ENCODE measurements around the gene C20orf96.

C20orf96 gene

GRCh38 chr20:273884-274283, 16.7 kb downstream of the C20orf96 start:
- Histone ChIP-seq H3K4me3 (ENCODE audit: low read length) (no peak overlapping the region), H3K4me2 (ENCODE audit: low read length) (no peak overlapping the region), H3K9me3 (replicated peaks; ENCODE audit: low read length) (no peaks in the 10 kb centered on the region), H3K27me3 (ENCODE audit: control insufficient read depth, insufficient read depth, low read length) (no peaks in the 10 kb centered on the region), H3K36me3 (ENCODE audit: insufficient read depth, low read length) (peaks cover 3% of the 10 kb centered on the region), H3K4me1 (ENCODE audit: control insufficient read depth, insufficient read depth, low read length) (no peaks in the 10 kb centered on the region), H3K9ac (ENCODE audit: low read depth, low read length) (no peak overlapping the region)

- Histone ChIP-seq H3K4me1 (ENCODE audit: control insufficient read depth, insufficient read depth, low read length) (no peaks in the 10 kb centered on the region), H3K9ac (ENCODE audit: low read depth, low read length) (no peak overlapping the region), H3K4me3 (ENCODE audit: low read length) (no peak overlapping the region), H3K4me2 (ENCODE audit: low read length) (no peak overlapping the region), H3K9me3 (replicated peaks; ENCODE audit: low read length) (no peaks in the 10 kb centered on the region), H3K27me3 (ENCODE audit: control insufficient read depth, insufficient read depth, low read length) (no peaks in the 10 kb centered on the region), H3K36me3 (ENCODE audit: insufficient read depth, low read length) (no peaks in the 10 kb centered on the region)
Observed at GRCh38 chr20:272718-273117, 17.8 kb downstream of the C20orf96 start.

- no peaks in the 10 kb centered on the region for H3K4me1 ChIP-seq (ENCODE audit: control insufficient read depth, insufficient read depth, low read length)
- H3K4me3 ChIP-seq (ENCODE audit: low read length) = no peak overlapping the region
Observed at GRCh38 chr20:271528-271927, 19.0 kb downstream of the C20orf96 start.

GRCh38 chr20:271069-271468, 19.5 kb downstream of the C20orf96 start:
- Histone ChIP-seq H3K9ac (ENCODE audit: low read depth, low read length) (no peak overlapping the region), H3K4me3 (ENCODE audit: low read length) (no peak overlapping the region), H3K9me3 (replicated peaks; ENCODE audit: low read length) (no peaks in the 10 kb centered on the region), H3K27me3 (ENCODE audit: control insufficient read depth, insufficient read depth, low read length) (peaks cover 3% of the 10 kb centered on the region), H3K4me1 (ENCODE audit: control insufficient read depth, insufficient read depth, low read length) (no peaks in the 10 kb centered on the region), H3K36me3 (ENCODE audit: insufficient read depth, low read length) (no peaks in the 10 kb centered on the region), H3K4me2 (ENCODE audit: low read length) (no peak overlapping the region)

More at GRCh38 chr20:271528-271927, 19.0 kb downstream of the C20orf96 start:
- no peak overlapping the region for H3K9ac ChIP-seq (ENCODE audit: low read depth, low read length)
- H3K9me3 ChIP-seq (replicated peaks; ENCODE audit: low read length) = no peaks in the 10 kb centered on the region
- no peaks in the 10 kb centered on the region for H3K36me3 ChIP-seq (ENCODE audit: insufficient read depth, low read length)
- H3K4me2 ChIP-seq (ENCODE audit: low read length) = no peak overlapping the region
- H3K27me3 ChIP-seq (ENCODE audit: control insufficient read depth, insufficient read depth, low read length) = peaks cover 2% of the 10 kb centered on the region

DNA sequence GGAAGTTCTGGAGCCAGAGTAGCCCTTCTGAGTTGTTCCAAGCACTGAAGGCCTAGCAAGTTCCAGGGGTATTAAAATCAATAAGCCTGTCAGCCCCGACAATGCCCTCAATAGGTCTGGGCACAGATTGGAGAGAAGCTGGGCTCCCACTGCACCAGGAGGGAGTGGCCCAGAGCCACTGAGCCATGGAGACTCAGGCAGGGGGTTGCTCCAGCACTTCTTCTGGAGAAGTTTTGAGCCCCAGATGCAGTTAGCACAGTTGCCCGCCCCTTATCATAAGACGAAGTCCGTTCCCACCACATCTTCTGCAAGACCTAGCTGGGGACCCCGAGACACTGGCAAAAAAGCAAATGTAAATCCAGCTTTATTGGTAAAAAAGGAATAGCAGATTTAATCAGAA, 20.0 kb downstream of the C20orf96 start:
- no peaks in the 10 kb centered on the region for H3K9me3 ChIP-seq (replicated peaks; ENCODE audit: low read length)
- no peak overlapping the region for H3K4me2 ChIP-seq (ENCODE audit: low read length)
- H3K36me3 ChIP-seq (ENCODE audit: insufficient read depth, low read length) = no peaks in the 10 kb centered on the region
- no peak overlapping the region for H3K9ac ChIP-seq (ENCODE audit: low read depth, low read length)
- H3K27me3 ChIP-seq (ENCODE audit: control insufficient read depth, insufficient read depth, low read length) = peaks cover 7% of the 10 kb centered on the region
- no peaks in the 10 kb centered on the region for H3K4me1 ChIP-seq (ENCODE audit: control insufficient read depth, insufficient read depth, low read length)
- no peak overlapping the region for H3K4me3 ChIP-seq (ENCODE audit: low read length)

DNA sequence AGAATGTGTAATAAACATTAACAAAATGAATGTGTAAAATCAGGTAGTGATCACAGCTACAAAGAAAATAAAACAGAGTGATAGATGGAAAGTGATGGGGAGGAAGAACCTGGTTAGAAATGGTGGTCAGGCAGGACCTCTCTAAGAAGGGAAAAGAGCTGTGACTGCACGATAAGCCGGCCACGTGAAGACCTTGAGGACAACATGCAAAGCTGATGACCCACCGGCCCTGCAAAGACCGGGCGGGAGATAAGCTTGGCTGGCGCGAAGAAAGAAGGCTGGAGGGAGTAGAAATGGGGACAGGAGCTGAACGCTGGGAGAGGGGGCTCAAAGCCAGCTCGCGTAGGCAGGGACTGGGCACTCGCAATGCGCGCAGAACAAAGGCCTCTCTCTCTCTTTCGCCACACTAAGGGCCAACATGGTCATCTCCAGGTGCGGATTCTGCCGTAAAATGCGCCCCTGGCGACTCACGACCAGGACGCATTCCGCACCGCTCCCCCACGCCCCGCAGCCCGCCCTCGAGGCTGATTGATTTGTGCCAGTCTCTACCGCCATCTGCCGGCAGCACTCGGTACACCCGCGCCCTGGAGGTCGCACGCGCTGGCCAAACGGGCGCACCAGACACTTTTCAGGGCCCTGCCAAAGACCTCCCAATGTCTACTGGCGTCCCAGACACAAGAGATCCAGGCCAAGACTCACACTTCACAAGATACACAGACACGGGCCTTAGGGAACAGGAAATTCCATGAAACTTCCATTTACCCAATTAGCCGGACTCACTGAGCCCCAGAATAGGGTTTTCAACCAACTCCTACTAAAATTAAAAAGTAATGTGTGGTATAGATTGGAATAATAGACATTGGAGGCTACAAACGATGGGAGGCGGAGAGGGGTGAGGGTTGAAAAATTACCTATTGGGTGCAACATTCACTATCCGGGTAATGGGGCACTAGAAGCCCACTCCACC, 23.7 kb downstream of the C20orf96 start:
- peak overlapping the region; percentile 91 for H3K4me2 ChIP-seq (ENCODE audit: low read length)
- no peaks in the 10 kb centered on the region for H3K4me1 ChIP-seq (ENCODE audit: control insufficient read depth, insufficient read depth, low read length)
- H3K27me3 ChIP-seq (ENCODE audit: control insufficient read depth, insufficient read depth, low read length) = peaks cover 16% of the 10 kb centered on the region
- no peaks in the 10 kb centered on the region for H3K9me3 ChIP-seq (replicated peaks; ENCODE audit: low read length)
- H3K36me3 ChIP-seq (ENCODE audit: insufficient read depth, low read length) = no peaks in the 10 kb centered on the region
- peak overlapping the region; percentile 47 for H3K9ac ChIP-seq (ENCODE audit: low read depth, low read length)
- H3K4me3 ChIP-seq (ENCODE audit: low read length) = peak overlapping the region; percentile 72

DNA sequence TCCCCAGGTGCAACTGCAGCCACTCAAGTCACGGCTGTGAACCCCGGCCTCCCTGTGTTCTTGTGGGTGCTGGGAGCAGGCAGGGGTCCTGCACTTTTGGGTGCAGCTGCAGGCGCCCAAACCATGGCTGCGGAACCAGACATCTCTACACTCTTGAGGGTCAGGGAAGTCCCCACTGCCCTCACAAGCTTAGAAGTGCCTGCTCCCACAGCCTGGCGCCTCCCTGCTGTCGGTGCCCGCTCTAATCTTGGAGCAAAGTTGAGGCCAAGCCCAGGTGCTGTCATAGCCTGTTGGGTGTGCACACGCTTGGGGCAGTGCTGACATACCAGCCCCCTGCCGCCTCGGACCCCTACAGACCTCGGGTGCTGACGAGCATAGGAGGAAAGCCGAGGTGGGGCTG, 26.8 kb downstream of the C20orf96 start:
- Histone ChIP-seq H3K4me2 (ENCODE audit: low read length) (no peak overlapping the region), H3K36me3 (ENCODE audit: insufficient read depth, low read length) (no peaks in the 10 kb centered on the region), H3K9me3 (replicated peaks; ENCODE audit: low read length) (no peaks in the 10 kb centered on the region), H3K4me3 (ENCODE audit: low read length) (no peak overlapping the region), H3K27me3 (ENCODE audit: control insufficient read depth, insufficient read depth, low read length) (peaks cover 30% of the 10 kb centered on the region), H3K9ac (ENCODE audit: low read depth, low read length) (no peak overlapping the region), H3K4me1 (ENCODE audit: control insufficient read depth, insufficient read depth, low read length) (no peaks in the 10 kb centered on the region)

DNA sequence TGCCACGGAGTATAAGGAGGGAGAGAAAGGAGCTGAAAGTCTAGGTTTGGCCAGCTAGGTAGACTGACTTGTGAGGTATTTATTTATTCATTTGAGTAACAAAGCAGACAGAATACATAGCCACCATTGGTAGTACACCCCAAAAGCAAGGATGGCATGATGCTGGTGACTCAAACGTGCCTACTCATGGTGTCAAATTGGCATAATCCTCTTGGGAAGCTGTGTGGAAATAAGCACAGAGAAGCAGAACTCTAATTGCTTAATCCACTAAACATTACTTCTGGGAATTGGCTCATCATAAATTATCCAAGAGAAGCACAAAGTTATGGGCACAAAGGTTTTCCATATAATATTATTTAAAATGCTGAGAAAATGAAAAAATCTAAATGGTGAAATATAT, 30.6 kb downstream of the C20orf96 start:
- Histone ChIP-seq H3K4me1 (ENCODE audit: control insufficient read depth, insufficient read depth, low read length) (no peaks in the 10 kb centered on the region), H3K27me3 (ENCODE audit: control insufficient read depth, insufficient read depth, low read length) (peaks cover 47% of the 10 kb centered on the region), H3K36me3 (ENCODE audit: insufficient read depth, low read length) (no peaks in the 10 kb centered on the region), H3K4me3 (ENCODE audit: low read length) (no peak overlapping the region), H3K4me2 (ENCODE audit: low read length) (no peak overlapping the region), H3K9ac (ENCODE audit: low read depth, low read length) (no peak overlapping the region), H3K9me3 (replicated peaks; ENCODE audit: low read length) (no peaks in the 10 kb centered on the region)

- peaks cover 47% of the 10 kb centered on the region for H3K27me3 ChIP-seq (ENCODE audit: control insufficient read depth, insufficient read depth, low read length)
- no peaks in the 10 kb centered on the region for H3K4me1 ChIP-seq (ENCODE audit: control insufficient read depth, insufficient read depth, low read length)
- H3K4me3 ChIP-seq (ENCODE audit: low read length) = no peak overlapping the region
- H3K9ac ChIP-seq (ENCODE audit: low read depth, low read length) = no peak overlapping the region
- H3K9me3 ChIP-seq (replicated peaks; ENCODE audit: low read length) = no peaks in the 10 kb centered on the region
- H3K36me3 ChIP-seq (ENCODE audit: insufficient read depth, low read length) = no peaks in the 10 kb centered on the region
- no peak overlapping the region for H3K4me2 ChIP-seq (ENCODE audit: low read length)
Observed at GRCh38 chr20:258963-259362, 31.6 kb downstream of the C20orf96 start.

DNA sequence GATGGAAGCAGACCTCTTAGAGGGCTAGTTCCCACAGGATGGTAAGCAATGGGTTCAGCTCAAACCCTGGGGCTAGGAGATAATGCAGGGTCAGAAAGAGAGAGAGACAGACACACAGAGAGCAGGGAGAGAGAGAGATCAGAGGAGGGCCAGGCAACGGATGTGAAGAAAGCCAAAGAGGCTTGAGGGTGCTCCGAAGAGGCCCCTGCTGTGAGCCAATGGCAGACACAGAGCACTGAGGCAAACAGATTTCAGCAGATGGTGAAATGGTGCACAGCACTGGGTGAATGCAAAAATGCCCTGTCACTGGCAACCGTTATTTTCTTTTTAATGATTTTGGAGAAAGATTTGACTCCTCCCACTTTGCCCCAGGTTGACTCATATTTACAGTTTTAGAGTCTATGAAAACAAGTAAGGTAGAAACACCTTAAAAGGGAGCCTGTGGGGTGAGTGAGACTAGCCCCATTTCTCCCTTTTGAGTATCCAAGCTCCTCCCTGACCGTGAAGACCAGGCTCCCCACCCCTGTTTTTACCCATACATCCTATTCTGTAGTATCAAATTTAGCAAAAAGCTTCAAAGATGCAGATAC, 32.2 kb downstream of the C20orf96 start:
- no peak overlapping the region for H3K4me2 ChIP-seq (ENCODE audit: low read length)
- no peak overlapping the region for H3K9ac ChIP-seq (ENCODE audit: low read depth, low read length)
- peaks cover 47% of the 10 kb centered on the region for H3K27me3 ChIP-seq (ENCODE audit: control insufficient read depth, insufficient read depth, low read length)
- no peaks in the 10 kb centered on the region for H3K36me3 ChIP-seq (ENCODE audit: insufficient read depth, low read length)
- H3K9me3 ChIP-seq (replicated peaks; ENCODE audit: low read length) = no peaks in the 10 kb centered on the region
- no peaks in the 10 kb centered on the region for H3K4me1 ChIP-seq (ENCODE audit: control insufficient read depth, insufficient read depth, low read length)
- no peak overlapping the region for H3K4me3 ChIP-seq (ENCODE audit: low read length)

GRCh38 chr20:257419-257818, 33.1 kb downstream of the C20orf96 start, which contains the start of gene DEFB132:
Gene DEFB132, plus strand, starts transcription at chr20:257724. Its CDS starts 55 bp downstream, at chr20:257779.
- Histone ChIP-seq H3K9me3 (replicated peaks; ENCODE audit: low read length) (no peaks in the 10 kb centered on the region), H3K27me3 (ENCODE audit: control insufficient read depth, insufficient read depth, low read length) (peaks cover 41% of the 10 kb centered on the region), H3K4me3 (ENCODE audit: low read length) (no peak within 1 kb of the TSS)

More at GRCh38 chr20:257419-257818, 33.1 kb downstream of the C20orf96 start, which contains the start of gene DEFB132:
- Histone ChIP-seq H3K36me3 (ENCODE audit: insufficient read depth, low read length) (no peaks in the 10 kb centered on the region), H3K4me2 (ENCODE audit: low read length) (no peak within 1 kb of the TSS), H3K4me1 (ENCODE audit: control insufficient read depth, insufficient read depth, low read length) (no peaks in the 10 kb centered on the region), H3K9ac (ENCODE audit: low read depth, low read length) (no peak within 1 kb of the TSS)

All from skeletal muscle satellite cell (primary cell).